ENCODE data around the gene UNC13D.

GRCh38 chr17:75864448-75864871, 20.3 kb upstream of the UNC13D start:
- TF ChIP-seq CTCF (IDR thresholded peaks at IDR 0.05) (no peak), REST (IDR thresholded peaks at IDR 0.05; ENCODE audit: insufficient read depth in 1 of 2, low read depth in 2 of 2, low read length in 1 of 2) (no peak), SIN3A (IDR thresholded peaks at IDR 0.05; ENCODE audit: borderline replicate concordance, insufficient read depth, low read depth, low read length) (no peak)
